ENCODE results near the gene ARHGEF4. TPM values are rescaled to one million over a fixed set of nuclear protein-coding genes. Genes with fewer than 3 reads are reported as not detected.

The ARHGEF4 gene
- total RNA-seq, 1 donor from 2014 or later = 11.1 TPM

- no peak for ATAC-seq
- no peaks in the 10 kb centered on the region for H3K27me3 ChIP-seq
- H3K9me3 ChIP-seq = no peaks in the 10 kb centered on the region
- intact Hi-C loops (cut with DNase I) = no loop called here
- no peaks in the 10 kb centered on the region for H3K36me3 ChIP-seq
- DNase-seq = no peak
- H3K4me3 ChIP-seq = no peak overlapping the region
- H3K27ac ChIP-seq = no peak overlapping the region
- no peak for TF ChIP-seq CTCF (IDR thresholded peaks at IDR 0.05)
- no peaks in the 10 kb centered on the region for H3K4me1 ChIP-seq
Measured at GRCh38 chr2:130850788-130851623, 14.3 kb downstream of the ARHGEF4 start.

- no peak for TF ChIP-seq CTCF (IDR thresholded peaks at IDR 0.05)
- Histone ChIP-seq H3K9me3 (no peaks in the 10 kb centered on the region), H3K36me3 (no peaks in the 10 kb centered on the region), H3K4me1 (no peaks in the 10 kb centered on the region), H3K27ac (no peak overlapping the region), H3K4me3 (no peak overlapping the region), H3K27me3 (no peaks in the 10 kb centered on the region)
- intact Hi-C loops (cut with DNase I) = no loop called here
- ATAC-seq (no peak), DNase-seq (no peak)
Measured at GRCh38 chr2:130851624-130852382, 15.1 kb downstream of the ARHGEF4 start.

GRCh38 chr2:130852521-130853115 lies 15.9 kb downstream of the ARHGEF4 start:
- H3K4me1 ChIP-seq = no peaks in the 10 kb centered on the region
- DNase-seq = no peak
- TF ChIP-seq CTCF (IDR thresholded peaks at IDR 0.05) = no peak
- no peaks in the 10 kb centered on the region for H3K27me3 ChIP-seq
- H3K27ac ChIP-seq = no peak overlapping the region
- no peaks in the 10 kb centered on the region for H3K9me3 ChIP-seq
- H3K4me3 ChIP-seq = no peak overlapping the region
- H3K36me3 ChIP-seq = no peaks in the 10 kb centered on the region
- intact Hi-C loops (cut with DNase I) = no loop called here
- no peak for ATAC-seq

- no peaks in the 10 kb centered on the region for H3K4me1 ChIP-seq
- H3K36me3 ChIP-seq = no peaks in the 10 kb centered on the region
- DNase-seq (peak; percentile 26), ATAC-seq (peak; percentile 10)
- no peaks in the 10 kb centered on the region for H3K9me3 ChIP-seq
- intact Hi-C loops (cut with DNase I) = no loop called here
- no peak overlapping the region for H3K4me3 ChIP-seq
- no peak for TF ChIP-seq CTCF (IDR thresholded peaks at IDR 0.05)
- no peaks in the 10 kb centered on the region for H3K27me3 ChIP-seq
- no peak overlapping the region for H3K27ac ChIP-seq
Measured at GRCh38 chr2:130853391-130853790, 16.7 kb downstream of the ARHGEF4 start.

- Histone ChIP-seq H3K27me3 (no peaks in the 10 kb centered on the region), H3K9me3 (no peaks in the 10 kb centered on the region), H3K27ac (no peak overlapping the region), H3K36me3 (no peaks in the 10 kb centered on the region), H3K4me3 (no peak overlapping the region), H3K4me1 (no peaks in the 10 kb centered on the region)
- ATAC-seq = no peak
- intact Hi-C loops (cut with DNase I) = no loop called here
- no peak for TF ChIP-seq CTCF (IDR thresholded peaks at IDR 0.05)
- DNase-seq = peak; percentile 41
Measured at GRCh38 chr2:130854301-130854700, 17.6 kb downstream of the ARHGEF4 start.
